Keratinocyte (primary cell): ENCODE measurements around the gene PRELID1.

Experiments used
- EZH2 ChIP-seq: IDR thresholded peaks from one replicate; pipeline ENCODE4 v1.6.1; 2012; ENCODE audit warnings: inconsistent platforms, mild to moderate bottlenecking, low read length, moderate library complexity
- TF ChIP-seq, protein P1 (sequence below), 3 experiments: IDR thresholded peaks in 1 of 3; conservative IDR thresholded peaks in 1 of 3; optimal IDR thresholded peaks in 1 of 3; 2 replicates in 2 of 3; 3 replicates in 1 of 3; pipeline versions ENCODE3 to v1.5.1; 2011; ENCODE audit warnings: low read length in 3 of 3, mild to moderate bottlenecking in 3 of 3, moderate library complexity in 2 of 3, control low read depth in 1 of 3, inconsistent platforms in 1 of 3; ENCODE audit not compliant: insufficient read depth in 2 of 3; ENCODE audit errors: extremely low read depth in 1 of 3

GRCh38 chr5:177334781-177335700, 31.4 kb downstream of the PRELID1 start:
- TF ChIP-seq, protein P1, sequence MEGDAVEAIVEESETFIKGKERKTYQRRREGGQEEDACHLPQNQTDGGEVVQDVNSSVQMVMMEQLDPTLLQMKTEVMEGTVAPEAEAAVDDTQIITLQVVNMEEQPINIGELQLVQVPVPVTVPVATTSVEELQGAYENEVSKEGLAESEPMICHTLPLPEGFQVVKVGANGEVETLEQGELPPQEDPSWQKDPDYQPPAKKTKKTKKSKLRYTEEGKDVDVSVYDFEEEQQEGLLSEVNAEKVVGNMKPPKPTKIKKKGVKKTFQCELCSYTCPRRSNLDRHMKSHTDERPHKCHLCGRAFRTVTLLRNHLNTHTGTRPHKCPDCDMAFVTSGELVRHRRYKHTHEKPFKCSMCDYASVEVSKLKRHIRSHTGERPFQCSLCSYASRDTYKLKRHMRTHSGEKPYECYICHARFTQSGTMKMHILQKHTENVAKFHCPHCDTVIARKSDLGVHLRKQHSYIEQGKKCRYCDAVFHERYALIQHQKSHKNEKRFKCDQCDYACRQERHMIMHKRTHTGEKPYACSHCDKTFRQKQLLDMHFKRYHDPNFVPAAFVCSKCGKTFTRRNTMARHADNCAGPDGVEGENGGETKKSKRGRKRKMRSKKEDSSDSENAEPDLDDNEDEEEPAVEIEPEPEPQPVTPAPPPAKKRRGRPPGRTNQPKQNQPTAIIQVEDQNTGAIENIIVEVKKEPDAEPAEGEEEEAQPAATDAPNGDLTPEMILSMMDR (optimal IDR thresholded peaks at IDR 0.05 in 1 of 3, IDR thresholded peaks at IDR 0.05 in 1 of 3, conservative IDR thresholded peaks at IDR 0.05 in 1 of 3; ENCODE audit: extremely low read depth in 1 of 3, insufficient read depth in 2 of 3, low read length in 3 of 3) = no peak
- TF ChIP-seq EZH2 = no peak
